Activated T-cell treated with anti-CD3 and anti-CD28 coated beads, Interleukin-2, amount 50 U/mL, for 4 hours (primary cell): Measurements from ENCODE around the gene MTAP. TPM values are rescaled to one million over a fixed set of nuclear protein-coding genes. Genes with fewer than 3 reads are reported as not detected.

ENCODE experiments used
- ATAC-seq, 2 donors: fragments of 200-7000 bp; cut with Tn5 transposase; one replicate each; pipeline ENCODE4 v1.10.0; 2021
- DNase-seq: peaks from one replicate; pipeline ENCODE4 v3.0.0-alpha.2; 2020
- H3K27me3 Mint-ChIP-seq: one replicate; pipeline ENCODE4 v1.8.0; 2021; ENCODE audit warnings: low read depth, mixed read lengths
- H3K36me3 Mint-ChIP-seq: one replicate; pipeline ENCODE4 v1.8.0; 2022; ENCODE audit warnings: mixed read lengths; ENCODE audit not compliant: insufficient read depth
- H3K4me1 Mint-ChIP-seq: one replicate; pipeline ENCODE4 v1.8.0; 2021; ENCODE audit warnings: low read depth, mixed read lengths
- H3K4me3 Mint-ChIP-seq: one replicate; pipeline ENCODE4 v1.8.0; 2021; ENCODE audit warnings: mild to moderate bottlenecking, moderate library complexity, mixed read lengths
- H3K9me3 Mint-ChIP-seq: one replicate; pipeline ENCODE4 v1.8.0; 2021; ENCODE audit warnings: mixed read lengths
- total RNA-seq, 3 donors: library from RNA; stranded (reverse); gene quantifications; one replicate each; pipeline ENCODE4 v1.2.1, GENCODE V29; 2021

Gene MTAP
- total RNA-seq, 3 donors from 2014 or later, result 73.2 to 78.1 (median 76.3) TPM

- Mint-ChIP-seq H3K9me3 (peaks cover 15% of the 10 kb centered on the region), H3K4me3 (no peak overlapping the region), H3K27me3 (no peaks in the 10 kb centered on the region), H3K4me1 (no peaks in the 10 kb centered on the region), H3K36me3 (peaks cover 50% of the 10 kb centered on the region)
- ATAC-seq (no peak), DNase-seq (no peak)
Observed at GRCh38 chr9:21889673-21890072, 87.2 kb downstream of the MTAP start.

GRCh38 chr9:21890696-21891095 lies 88.3 kb downstream of the MTAP start:
- no peak for DNase-seq
- Mint-ChIP-seq H3K4me3 (no peak overlapping the region), H3K9me3 (peaks cover 15% of the 10 kb centered on the region), H3K27me3 (no peaks in the 10 kb centered on the region), H3K4me1 (no peaks in the 10 kb centered on the region), H3K36me3 (peaks cover 48% of the 10 kb centered on the region)
- no peak for ATAC-seq

GRCh38 chr9:21901546-21901945 lies 99.1 kb downstream of the MTAP start:
- H3K4me3 Mint-ChIP-seq, result no peak overlapping the region
- H3K4me1 Mint-ChIP-seq, result no peaks in the 10 kb centered on the region
- H3K27me3 Mint-ChIP-seq, result no peaks in the 10 kb centered on the region
- H3K9me3 Mint-ChIP-seq, result peaks cover 35% of the 10 kb centered on the region
- DNase-seq (no peak), ATAC-seq (no peak)
- peaks cover 7% of the 10 kb centered on the region for H3K36me3 Mint-ChIP-seq

- no peak for DNase-seq
- H3K9me3 Mint-ChIP-seq, result peaks cover 35% of the 10 kb centered on the region
- ATAC-seq, result no peak
- peaks cover 7% of the 10 kb centered on the region for H3K36me3 Mint-ChIP-seq
- no peaks in the 10 kb centered on the region for H3K4me1 Mint-ChIP-seq
- no peak overlapping the region for H3K4me3 Mint-ChIP-seq
- H3K27me3 Mint-ChIP-seq, result no peaks in the 10 kb centered on the region
Observed at GRCh38 chr9:21902136-21902535, 99.7 kb downstream of the MTAP start.

- no peaks in the 10 kb centered on the region for H3K4me1 Mint-ChIP-seq
- ATAC-seq, result no peak
- H3K27me3 Mint-ChIP-seq, result no peaks in the 10 kb centered on the region
- DNase-seq, result no peak
- H3K36me3 Mint-ChIP-seq, result peaks cover 11% of the 10 kb centered on the region
- H3K4me3 Mint-ChIP-seq, result no peak overlapping the region
- H3K9me3 Mint-ChIP-seq, result peaks cover 42% of the 10 kb centered on the region
Observed at GRCh38 chr9:21903380-21903965, 101.0 kb downstream of the MTAP start.

GRCh38 chr9:21904371-21904770 lies 101.9 kb downstream of the MTAP start:
- no peak for DNase-seq
- Mint-ChIP-seq H3K4me1 (no peaks in the 10 kb centered on the region), H3K4me3 (no peak overlapping the region), H3K9me3 (peaks cover 49% of the 10 kb centered on the region), H3K27me3 (no peaks in the 10 kb centered on the region), H3K36me3 (peaks cover 15% of the 10 kb centered on the region)
- ATAC-seq, result no peak

- H3K9me3 Mint-ChIP-seq, result peaks cover 49% of the 10 kb centered on the region
Observed at GRCh38 chr9:21904776-21905175, 102.3 kb downstream of the MTAP start.

GRCh38 chr9:21906213-21906612 lies 103.8 kb downstream of the MTAP start:
- H3K36me3 Mint-ChIP-seq, result peaks cover 22% of the 10 kb centered on the region
- ATAC-seq, result no peak
- no peaks in the 10 kb centered on the region for H3K4me1 Mint-ChIP-seq

More at GRCh38 chr9:21904776-21905175, 102.3 kb downstream of the MTAP start:
- Mint-ChIP-seq H3K4me3 (no peak overlapping the region), H3K27me3 (no peaks in the 10 kb centered on the region), H3K4me1 (no peaks in the 10 kb centered on the region), H3K36me3 (peaks cover 17% of the 10 kb centered on the region)
- DNase-seq (no peak), ATAC-seq (no peak)

GRCh38 chr9:21906881-21907280 lies 104.4 kb downstream of the MTAP start:
- H3K4me3 Mint-ChIP-seq, result no peak overlapping the region
- H3K9me3 Mint-ChIP-seq, result peaks cover 55% of the 10 kb centered on the region
- ATAC-seq (no peak), DNase-seq (no peak)
- H3K27me3 Mint-ChIP-seq, result no peaks in the 10 kb centered on the region
- peaks cover 28% of the 10 kb centered on the region for H3K36me3 Mint-ChIP-seq
- H3K4me1 Mint-ChIP-seq, result no peaks in the 10 kb centered on the region

More at GRCh38 chr9:21906213-21906612, 103.8 kb downstream of the MTAP start:
- no peak overlapping the region for H3K4me3 Mint-ChIP-seq
- no peaks in the 10 kb centered on the region for H3K27me3 Mint-ChIP-seq
- DNase-seq, result no peak
- H3K9me3 Mint-ChIP-seq, result peaks cover 48% of the 10 kb centered on the region

GRCh38 chr9:21919377-21920362 lies 117.2 kb downstream of the MTAP start:
- H3K4me1 Mint-ChIP-seq, result peaks cover 26% of the 10 kb centered on the region
- H3K36me3 Mint-ChIP-seq, result peaks cover 4% of the 10 kb centered on the region
- ATAC-seq, result peak; percentile 43 to 52
- no peak for DNase-seq
- peak overlapping the region; percentile 52 for H3K4me3 Mint-ChIP-seq
- H3K27me3 Mint-ChIP-seq, result no peaks in the 10 kb centered on the region
- peaks cover 38% of the 10 kb centered on the region for H3K9me3 Mint-ChIP-seq

GRCh38 chr9:21923694-21924093 lies 121.3 kb downstream of the MTAP start:
- no peaks in the 10 kb centered on the region for H3K27me3 Mint-ChIP-seq
- no peak for DNase-seq
- peaks cover 2% of the 10 kb centered on the region for H3K36me3 Mint-ChIP-seq
- H3K9me3 Mint-ChIP-seq, result peaks cover 9% of the 10 kb centered on the region
- no peak for ATAC-seq
- H3K4me1 Mint-ChIP-seq, result peaks cover 23% of the 10 kb centered on the region
- no peak overlapping the region for H3K4me3 Mint-ChIP-seq

GRCh38 chr9:21927752-21928151 lies 125.3 kb downstream of the MTAP start:
- Mint-ChIP-seq H3K4me1 (no peaks in the 10 kb centered on the region), H3K27me3 (no peaks in the 10 kb centered on the region), H3K4me3 (no peak overlapping the region), H3K36me3 (peaks cover 13% of the 10 kb centered on the region), H3K9me3 (no peaks in the 10 kb centered on the region)
- ATAC-seq (no peak), DNase-seq (no peak)

GRCh38 chr9:21931428-21931827 lies 129.0 kb downstream of the MTAP start:
- DNase-seq, result no peak
- Mint-ChIP-seq H3K36me3 (peaks cover 13% of the 10 kb centered on the region), H3K4me1 (no peaks in the 10 kb centered on the region), H3K4me3 (no peak overlapping the region), H3K27me3 (no peaks in the 10 kb centered on the region), H3K9me3 (no peaks in the 10 kb centered on the region)
- no peak for ATAC-seq

GRCh38 chr9:21933281-21933680 lies 130.8 kb downstream of the MTAP start:
- Mint-ChIP-seq H3K4me1 (no peaks in the 10 kb centered on the region), H3K36me3 (peaks cover 13% of the 10 kb centered on the region), H3K9me3 (no peaks in the 10 kb centered on the region), H3K27me3 (no peaks in the 10 kb centered on the region), H3K4me3 (no peak overlapping the region)
- ATAC-seq, result no peak
- DNase-seq, result no peak

GRCh38 chr9:21933865-21934264 lies 131.4 kb downstream of the MTAP start:
- Mint-ChIP-seq H3K4me1 (no peaks in the 10 kb centered on the region), H3K36me3 (peaks cover 13% of the 10 kb centered on the region), H3K9me3 (no peaks in the 10 kb centered on the region), H3K4me3 (no peak overlapping the region), H3K27me3 (no peaks in the 10 kb centered on the region)
- DNase-seq (no peak), ATAC-seq (no peak)
